ENCODE results near the gene MEGF11.

MEGF11 gene

DNA sequence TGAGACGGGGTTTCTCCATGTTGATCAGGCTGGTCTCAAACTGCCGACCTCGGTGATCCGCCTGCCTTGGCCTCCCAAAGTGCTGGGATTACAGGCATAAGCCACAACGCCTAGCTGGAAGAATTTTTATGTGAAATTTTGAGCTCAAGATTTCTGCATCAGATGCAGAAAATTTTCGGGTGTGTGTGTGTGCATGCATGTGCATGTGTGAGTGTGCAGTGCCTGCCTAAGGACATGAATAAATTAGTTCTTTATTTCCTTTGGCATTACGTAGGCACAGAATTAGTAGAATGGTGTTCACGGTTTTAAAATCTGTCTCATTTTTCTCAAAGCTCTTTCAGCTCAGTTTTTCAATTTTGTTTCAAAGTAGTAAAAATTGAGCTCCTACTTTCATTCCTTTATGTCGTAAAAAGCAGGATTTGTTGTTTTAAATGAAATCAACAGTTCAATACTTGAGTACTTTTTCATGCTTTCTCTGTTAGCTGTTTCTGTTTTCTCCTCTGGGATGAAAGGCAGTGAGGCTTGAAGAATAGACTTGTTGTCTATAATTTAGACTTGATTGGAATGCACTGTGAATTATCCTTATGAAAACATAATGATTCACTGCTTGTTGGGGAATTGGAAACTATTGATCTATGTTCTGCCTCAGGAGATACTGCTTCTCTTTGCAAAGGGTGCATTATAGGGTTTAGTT is 407.6 kb downstream of the MEGF11 start:
- Histone ChIP-seq H3K9me3 (ENCODE audit: control insufficient read depth, low read length) (no peaks in the 10 kb centered on the region), H3K36me3 (ENCODE audit: control insufficient read depth, insufficient read depth, low read length, severe bottlenecking) (no peaks in the 10 kb centered on the region), H3K4me3 (ENCODE audit: low read length) (no peak overlapping the region), H3K9ac (ENCODE audit: low read length) (no peak overlapping the region), H3K4me1 (ENCODE audit: control insufficient read depth, insufficient read depth, low read length) (peaks cover 8% of the 10 kb centered on the region), H3K27me3 (replicated peaks; ENCODE audit: control insufficient read depth, insufficient read depth, low read length) (no peaks in the 10 kb centered on the region)
- no peak for DNase-seq (ENCODE audit: low read depth)
